ENCODE results near the gene FOXP1. TPM values are rescaled to one million over a fixed set of nuclear protein-coding genes. Genes with fewer than 3 reads are reported as not detected.
A peak's percentile ranks its signal among the peaks of the same experiment; 100 is the strongest.

The FOXP1 gene
- total RNA-seq, 1 donor, result 195 TPM

DNA sequence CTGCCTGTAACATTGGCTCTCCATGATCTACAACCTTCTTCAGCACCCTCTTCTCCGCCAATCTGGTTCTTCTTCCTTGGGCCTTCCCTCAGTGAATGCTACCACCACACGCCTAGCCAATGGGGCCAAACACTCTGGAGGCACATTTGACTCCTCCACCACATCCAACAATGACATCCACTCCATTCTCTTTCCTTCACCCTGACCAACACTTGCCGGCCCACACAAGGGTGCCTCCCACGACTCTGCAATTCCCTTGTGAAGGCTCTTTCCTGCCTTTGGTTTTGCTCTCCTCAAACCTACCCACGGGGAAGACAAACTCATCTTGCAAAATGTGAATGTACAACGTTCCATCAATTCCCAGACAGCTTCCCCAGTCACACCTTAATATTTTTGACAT, 263.8 kb downstream of the FOXP1 start:
- H2AFZ ChIP-seq (ENCODE audit: low read length), result no peak overlapping the region
- no peak overlapping the region for H3K4me3 ChIP-seq (ENCODE audit: insufficient read depth, low read length)
- peaks cover 7% of the 10 kb centered on the region for H4K20me1 ChIP-seq (ENCODE audit: insufficient read depth, low read length)
- H3K27ac ChIP-seq (ENCODE audit: low read depth, low read length), result no peak overlapping the region
- peaks cover 7% of the 10 kb centered on the region for H3K4me1 ChIP-seq (ENCODE audit: insufficient read depth, low read length)
- no peak overlapping the region for H3K4me2 ChIP-seq (ENCODE audit: insufficient read depth, low read length)
- no peak for DNase-seq (ENCODE audit: insufficient read length, low spot score, missing footprints)
- peaks cover 3% of the 10 kb centered on the region for H3K36me3 ChIP-seq (ENCODE audit: insufficient read depth, low read length)
- H3K9me3 ChIP-seq (ENCODE audit: low read depth, low read length), result no peaks in the 10 kb centered on the region
- H3K79me2 ChIP-seq (ENCODE audit: insufficient read depth, low read length), result peaks cover 57% of the 10 kb centered on the region
- H3K27me3 ChIP-seq (ENCODE audit: insufficient read depth, low read length), result no peaks in the 10 kb centered on the region
- TF ChIP-seq CTCF (IDR thresholded peaks at IDR 0.05; ENCODE audit: extremely low read depth, low read depth, low read length), result no peak

GRCh38 chr3:71318458-71318827, 265.1 kb downstream of the FOXP1 start:
- peaks cover 5% of the 10 kb centered on the region for H4K20me1 ChIP-seq (ENCODE audit: insufficient read depth, low read length)
- H3K4me3 ChIP-seq (ENCODE audit: insufficient read depth, low read length), result no peak overlapping the region
- no peaks in the 10 kb centered on the region for H3K9me3 ChIP-seq (ENCODE audit: low read depth, low read length)
- DNase-seq (ENCODE audit: insufficient read length, low spot score, missing footprints), result no peak
- peaks cover 7% of the 10 kb centered on the region for H3K4me1 ChIP-seq (ENCODE audit: insufficient read depth, low read length)
- H3K27me3 ChIP-seq (ENCODE audit: insufficient read depth, low read length), result no peaks in the 10 kb centered on the region
- no peak overlapping the region for H3K27ac ChIP-seq (ENCODE audit: low read depth, low read length)
- H3K4me2 ChIP-seq (ENCODE audit: insufficient read depth, low read length), result no peak overlapping the region
- peaks cover 3% of the 10 kb centered on the region for H3K36me3 ChIP-seq (ENCODE audit: insufficient read depth, low read length)
- no peak overlapping the region for H2AFZ ChIP-seq (ENCODE audit: low read length)
- no peak for TF ChIP-seq CTCF (IDR thresholded peaks at IDR 0.05; ENCODE audit: extremely low read depth, low read depth, low read length)
- peaks cover 60% of the 10 kb centered on the region for H3K79me2 ChIP-seq (ENCODE audit: insufficient read depth, low read length)

DNA sequence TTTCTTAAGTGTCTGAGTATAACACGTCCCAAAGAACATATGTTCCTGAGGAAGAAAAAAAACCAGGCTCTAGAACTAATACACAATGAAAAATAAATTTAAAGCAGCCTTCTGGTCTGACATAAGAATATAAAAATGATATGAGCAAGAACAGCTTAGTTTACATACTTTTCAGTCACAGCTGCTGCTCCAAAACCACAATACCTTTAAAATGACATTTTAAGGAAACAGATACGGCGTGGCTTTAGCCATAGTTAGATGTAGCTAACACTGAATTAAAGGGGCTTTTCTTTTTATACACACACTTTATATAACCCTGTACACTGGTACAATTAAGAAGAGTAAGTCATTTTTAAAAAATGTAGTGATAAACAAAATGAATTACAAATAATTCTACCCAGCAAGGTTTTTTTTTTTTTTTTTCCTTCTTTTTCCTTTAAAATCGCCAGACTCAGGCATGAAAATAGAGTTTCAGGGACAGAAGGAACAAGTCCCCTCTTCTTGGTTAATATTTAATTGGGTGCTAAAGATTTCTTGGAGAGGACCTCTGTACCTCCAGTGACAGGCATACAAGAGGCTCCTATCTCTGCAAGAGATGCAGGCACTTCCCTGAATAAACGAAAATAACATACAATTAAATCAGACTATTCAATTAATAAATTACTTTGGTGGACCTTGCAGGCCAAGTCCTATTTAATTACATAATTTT, 265.6 kb downstream of the FOXP1 start:
- peaks cover 3% of the 10 kb centered on the region for H3K36me3 ChIP-seq (ENCODE audit: insufficient read depth, low read length)
- H3K79me2 ChIP-seq (ENCODE audit: insufficient read depth, low read length), result peaks cover 58% of the 10 kb centered on the region
- DNase-seq (ENCODE audit: insufficient read length, low spot score, missing footprints), result no peak
- no peak overlapping the region for H3K4me3 ChIP-seq (ENCODE audit: insufficient read depth, low read length)
- peaks cover 5% of the 10 kb centered on the region for H4K20me1 ChIP-seq (ENCODE audit: insufficient read depth, low read length)
- H3K4me1 ChIP-seq (ENCODE audit: insufficient read depth, low read length), result peaks cover 7% of the 10 kb centered on the region
- H2AFZ ChIP-seq (ENCODE audit: low read length), result no peak overlapping the region
- no peak for TF ChIP-seq CTCF (IDR thresholded peaks at IDR 0.05; ENCODE audit: extremely low read depth, low read depth, low read length)
- H3K9me3 ChIP-seq (ENCODE audit: low read depth, low read length), result no peaks in the 10 kb centered on the region
- no peak overlapping the region for H3K27ac ChIP-seq (ENCODE audit: low read depth, low read length)
- H3K27me3 ChIP-seq (ENCODE audit: insufficient read depth, low read length), result no peaks in the 10 kb centered on the region
- H3K4me2 ChIP-seq (ENCODE audit: insufficient read depth, low read length), result peak overlapping the region; percentile 3

GRCh38 chr3:71317140-71317539, 266.4 kb downstream of the FOXP1 start:
- H3K27me3 ChIP-seq (ENCODE audit: insufficient read depth, low read length), result no peaks in the 10 kb centered on the region
- TF ChIP-seq CTCF (IDR thresholded peaks at IDR 0.05; ENCODE audit: extremely low read depth, low read depth, low read length), result no peak

More at GRCh38 chr3:71317140-71317539, 266.4 kb downstream of the FOXP1 start:
- Histone ChIP-seq H3K36me3 (ENCODE audit: insufficient read depth, low read length) (peaks cover 3% of the 10 kb centered on the region), H3K4me1 (ENCODE audit: insufficient read depth, low read length) (peaks cover 7% of the 10 kb centered on the region), H3K4me2 (ENCODE audit: insufficient read depth, low read length) (no peak overlapping the region), H4K20me1 (ENCODE audit: insufficient read depth, low read length) (peaks cover 7% of the 10 kb centered on the region), H3K79me2 (ENCODE audit: insufficient read depth, low read length) (peaks cover 58% of the 10 kb centered on the region), H3K9me3 (ENCODE audit: low read depth, low read length) (no peaks in the 10 kb centered on the region), H2AFZ (ENCODE audit: low read length) (no peak overlapping the region), H3K27ac (ENCODE audit: low read depth, low read length) (no peak overlapping the region), H3K4me3 (ENCODE audit: insufficient read depth, low read length) (no peak overlapping the region)
- no peak for DNase-seq (ENCODE audit: insufficient read length, low spot score, missing footprints)
